ENCODE data around the gene PRSS33.

PRSS33 gene

GRCh38 chr16:2827831-2828520 lies 40.6 kb upstream of the PRSS33 start:
- no peak for DNase-seq (ENCODE audit: low read depth)
- peaks cover 62% of the 10 kb centered on the region for H3K27me3 ChIP-seq (replicated peaks; ENCODE audit: control insufficient read depth, insufficient read depth, low read length)
- H3K9me3 ChIP-seq (ENCODE audit: control insufficient read depth, low read length), result no peaks in the 10 kb centered on the region
- no peak overlapping the region for H3K4me3 ChIP-seq (ENCODE audit: low read length)
- no peaks in the 10 kb centered on the region for H3K36me3 ChIP-seq (ENCODE audit: control insufficient read depth, insufficient read depth, low read length, severe bottlenecking)
- no peaks in the 10 kb centered on the region for H3K4me1 ChIP-seq (ENCODE audit: control insufficient read depth, insufficient read depth, low read length)
- H3K9ac ChIP-seq (ENCODE audit: low read length), result no peak overlapping the region

DNA sequence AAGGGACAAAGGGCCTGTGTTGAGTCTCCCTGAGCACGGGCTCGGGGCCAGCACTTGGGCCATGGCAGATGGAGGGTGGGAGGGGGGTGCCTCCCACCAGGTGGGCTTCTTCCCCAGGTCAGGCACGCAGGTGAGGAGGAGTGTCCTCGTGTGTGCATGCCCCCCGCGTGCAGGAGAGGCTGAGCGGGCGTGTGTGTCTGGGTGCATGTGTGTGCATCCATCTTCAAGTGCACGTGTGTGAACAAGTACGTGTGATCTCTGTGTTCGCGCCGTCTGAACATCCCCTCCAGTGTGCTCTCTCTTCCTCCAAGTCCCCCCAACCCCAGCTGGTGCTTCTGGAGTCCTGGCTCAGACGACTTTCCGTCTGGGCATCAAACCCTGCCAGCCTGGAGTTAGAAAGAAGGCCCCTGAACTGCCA lies 40.0 kb upstream of the PRSS33 start:
- DNase-seq (ENCODE audit: low read depth), result no peak
- Histone ChIP-seq H3K9ac (ENCODE audit: low read length) (no peak overlapping the region), H3K4me1 (ENCODE audit: control insufficient read depth, insufficient read depth, low read length) (no peaks in the 10 kb centered on the region), H3K9me3 (ENCODE audit: control insufficient read depth, low read length) (no peaks in the 10 kb centered on the region), H3K36me3 (ENCODE audit: control insufficient read depth, insufficient read depth, low read length, severe bottlenecking) (no peaks in the 10 kb centered on the region), H3K4me3 (ENCODE audit: low read length) (no peak overlapping the region), H3K27me3 (replicated peaks; ENCODE audit: control insufficient read depth, insufficient read depth, low read length) (peaks cover 62% of the 10 kb centered on the region)

GRCh38 chr16:2826591-2827373 lies 39.4 kb upstream of the PRSS33 start:
- DNase-seq (ENCODE audit: low read depth), result no peak
- Histone ChIP-seq H3K9ac (ENCODE audit: low read length) (no peak overlapping the region), H3K9me3 (ENCODE audit: control insufficient read depth, low read length) (no peaks in the 10 kb centered on the region), H3K36me3 (ENCODE audit: control insufficient read depth, insufficient read depth, low read length, severe bottlenecking) (no peaks in the 10 kb centered on the region), H3K27me3 (replicated peaks; ENCODE audit: control insufficient read depth, insufficient read depth, low read length) (peaks cover 57% of the 10 kb centered on the region), H3K4me1 (ENCODE audit: control insufficient read depth, insufficient read depth, low read length) (no peaks in the 10 kb centered on the region), H3K4me3 (ENCODE audit: low read length) (no peak overlapping the region)

GRCh38 chr16:2825906-2826305 lies 38.5 kb upstream of the PRSS33 start:
- Histone ChIP-seq H3K4me3 (ENCODE audit: low read length) (no peak overlapping the region), H3K4me1 (ENCODE audit: control insufficient read depth, insufficient read depth, low read length) (no peaks in the 10 kb centered on the region), H3K36me3 (ENCODE audit: control insufficient read depth, insufficient read depth, low read length, severe bottlenecking) (no peaks in the 10 kb centered on the region), H3K9ac (ENCODE audit: low read length) (no peak overlapping the region), H3K27me3 (replicated peaks; ENCODE audit: control insufficient read depth, insufficient read depth, low read length) (peaks cover 50% of the 10 kb centered on the region), H3K9me3 (ENCODE audit: control insufficient read depth, low read length) (no peaks in the 10 kb centered on the region)
- no peak for DNase-seq (ENCODE audit: low read depth)

- DNase-seq (ENCODE audit: low read depth), result no peak
- no peak overlapping the region for H3K9ac ChIP-seq (ENCODE audit: low read length)
- no peaks in the 10 kb centered on the region for H3K36me3 ChIP-seq (ENCODE audit: control insufficient read depth, insufficient read depth, low read length, severe bottlenecking)
- H3K4me1 ChIP-seq (ENCODE audit: control insufficient read depth, insufficient read depth, low read length), result no peaks in the 10 kb centered on the region
- H3K27me3 ChIP-seq (replicated peaks; ENCODE audit: control insufficient read depth, insufficient read depth, low read length), result peaks cover 54% of the 10 kb centered on the region
- H3K4me3 ChIP-seq (ENCODE audit: low read length), result no peak overlapping the region
- no peaks in the 10 kb centered on the region for H3K9me3 ChIP-seq (ENCODE audit: control insufficient read depth, low read length)
Measured at GRCh38 chr16:2825049-2825742, 37.8 kb upstream of the PRSS33 start.

- Histone ChIP-seq H3K4me3 (ENCODE audit: low read length) (no peak overlapping the region), H3K9ac (ENCODE audit: low read length) (no peak overlapping the region), H3K27me3 (replicated peaks; ENCODE audit: control insufficient read depth, insufficient read depth, low read length) (peaks cover 59% of the 10 kb centered on the region), H3K4me1 (ENCODE audit: control insufficient read depth, insufficient read depth, low read length) (no peaks in the 10 kb centered on the region), H3K9me3 (ENCODE audit: control insufficient read depth, low read length) (no peaks in the 10 kb centered on the region), H3K36me3 (ENCODE audit: control insufficient read depth, insufficient read depth, low read length, severe bottlenecking) (no peaks in the 10 kb centered on the region)
- no peak for DNase-seq (ENCODE audit: low read depth)
Measured at GRCh38 chr16:2824626-2825025, 37.3 kb upstream of the PRSS33 start.

DNA sequence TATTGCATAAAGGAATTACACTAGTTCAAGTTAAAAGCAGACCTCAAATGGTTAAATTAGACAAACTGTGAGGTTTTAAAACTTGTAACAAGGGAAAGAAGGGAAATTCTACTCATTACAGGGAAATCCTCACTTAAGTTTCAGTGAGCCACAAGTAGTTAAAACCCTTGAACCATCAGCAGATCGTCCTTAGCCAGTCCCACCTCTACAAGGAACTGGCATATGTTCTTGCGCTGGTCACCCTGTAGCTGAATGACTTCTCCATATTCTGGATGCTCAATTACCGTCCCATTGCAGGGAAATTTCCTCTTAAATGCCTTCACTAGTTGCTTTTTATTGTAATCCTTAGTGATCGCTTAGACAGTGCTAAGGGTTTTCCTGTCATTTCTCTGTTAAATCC lies 35.1 kb upstream of the PRSS33 start:
- Histone ChIP-seq H3K9me3 (ENCODE audit: control insufficient read depth, low read length) (no peaks in the 10 kb centered on the region), H3K4me3 (ENCODE audit: low read length) (no peak overlapping the region), H3K9ac (ENCODE audit: low read length) (no peak overlapping the region), H3K36me3 (ENCODE audit: control insufficient read depth, insufficient read depth, low read length, severe bottlenecking) (no peaks in the 10 kb centered on the region), H3K4me1 (ENCODE audit: control insufficient read depth, insufficient read depth, low read length) (no peaks in the 10 kb centered on the region), H3K27me3 (replicated peaks; ENCODE audit: control insufficient read depth, insufficient read depth, low read length) (peaks cover 62% of the 10 kb centered on the region)
- DNase-seq (ENCODE audit: low read depth), result no peak

- H3K9me3 ChIP-seq (ENCODE audit: control insufficient read depth, low read length), result no peaks in the 10 kb centered on the region
- H3K27me3 ChIP-seq (replicated peaks; ENCODE audit: control insufficient read depth, insufficient read depth, low read length), result peaks cover 59% of the 10 kb centered on the region
- H3K4me1 ChIP-seq (ENCODE audit: control insufficient read depth, insufficient read depth, low read length), result no peaks in the 10 kb centered on the region
- no peak overlapping the region for H3K9ac ChIP-seq (ENCODE audit: low read length)
- H3K36me3 ChIP-seq (ENCODE audit: control insufficient read depth, insufficient read depth, low read length, severe bottlenecking), result no peaks in the 10 kb centered on the region
- H3K4me3 ChIP-seq (ENCODE audit: low read length), result no peak overlapping the region
- no peak for DNase-seq (ENCODE audit: low read depth)
Measured at GRCh38 chr16:2822158-2822495, 34.8 kb upstream of the PRSS33 start.

DNA sequence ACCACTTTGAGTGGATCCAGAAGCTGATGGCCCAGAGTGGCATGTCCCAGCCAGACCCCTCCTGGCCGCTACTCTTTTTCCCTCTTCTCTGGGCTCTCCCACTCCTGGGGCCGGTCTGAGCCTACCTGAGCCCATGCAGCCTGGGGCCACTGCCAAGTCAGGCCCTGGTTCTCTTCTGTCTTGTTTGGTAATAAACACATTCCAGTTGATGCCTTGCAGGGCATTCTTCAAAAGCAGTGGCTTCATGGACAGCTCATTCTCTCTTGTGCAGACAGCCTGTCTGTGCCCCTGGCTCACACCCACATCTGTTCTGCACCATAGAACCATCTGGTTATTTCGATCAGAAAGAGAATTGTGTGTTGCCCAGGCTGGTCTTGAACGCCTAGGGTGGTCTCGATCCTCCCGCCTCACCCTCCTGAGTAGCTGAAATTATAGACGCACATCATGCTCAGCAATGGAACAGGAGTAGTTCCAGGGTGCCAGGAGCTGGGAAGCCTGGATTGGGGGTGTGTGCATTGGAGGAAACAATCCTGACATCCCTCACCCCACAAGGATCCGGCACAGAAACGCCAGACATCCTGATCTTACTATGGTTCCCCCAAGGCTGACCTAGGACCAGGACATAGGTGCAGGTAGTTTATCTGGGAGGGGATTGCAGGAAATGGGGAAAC lies 34.3 kb upstream of the PRSS33 start:
- DNase-seq (ENCODE audit: low read depth), result no peak
- peaks cover 54% of the 10 kb centered on the region for H3K27me3 ChIP-seq (replicated peaks; ENCODE audit: control insufficient read depth, insufficient read depth, low read length)
- no peaks in the 10 kb centered on the region for H3K9me3 ChIP-seq (ENCODE audit: control insufficient read depth, low read length)
- H3K9ac ChIP-seq (ENCODE audit: low read length), result no peak overlapping the region
- no peaks in the 10 kb centered on the region for H3K36me3 ChIP-seq (ENCODE audit: control insufficient read depth, insufficient read depth, low read length, severe bottlenecking)
- no peak overlapping the region for H3K4me3 ChIP-seq (ENCODE audit: low read length)
- no peaks in the 10 kb centered on the region for H3K4me1 ChIP-seq (ENCODE audit: control insufficient read depth, insufficient read depth, low read length)

DNA sequence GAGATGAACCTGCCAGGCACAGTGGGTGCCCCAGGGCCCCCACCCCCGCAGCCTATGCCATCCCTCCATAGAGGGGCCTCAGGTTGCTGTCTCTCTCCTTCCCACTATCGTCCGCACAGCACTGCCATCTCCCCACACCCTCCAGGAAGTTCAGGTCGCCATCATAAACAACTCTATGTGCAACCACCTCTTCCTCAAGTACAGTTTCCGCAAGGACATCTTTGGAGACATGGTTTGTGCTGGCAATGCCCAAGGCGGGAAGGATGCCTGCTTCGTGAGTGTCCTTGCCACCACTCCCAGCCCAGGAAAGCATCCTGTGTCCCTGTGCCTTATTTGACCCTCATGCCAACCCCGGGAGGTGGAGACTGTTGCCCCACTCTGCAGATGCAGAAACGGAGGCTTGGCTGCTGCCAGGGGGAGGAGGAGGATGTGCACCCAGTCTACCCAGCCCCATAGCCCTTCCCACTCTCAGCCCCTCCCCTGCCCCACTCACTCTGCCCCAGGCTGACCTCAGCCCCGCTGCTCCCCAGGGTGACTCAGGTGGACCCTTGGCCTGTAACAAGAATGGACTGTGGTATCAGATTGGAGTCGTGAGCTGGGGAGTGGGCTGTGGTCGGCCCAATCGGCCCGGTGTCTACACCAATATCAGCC lies 33.6 kb upstream of the PRSS33 start:
- Histone ChIP-seq H3K9ac (ENCODE audit: low read length) (no peak overlapping the region), H3K36me3 (ENCODE audit: control insufficient read depth, insufficient read depth, low read length, severe bottlenecking) (no peaks in the 10 kb centered on the region), H3K4me3 (ENCODE audit: low read length) (no peak overlapping the region), H3K27me3 (replicated peaks; ENCODE audit: control insufficient read depth, insufficient read depth, low read length) (peaks cover 51% of the 10 kb centered on the region), H3K9me3 (ENCODE audit: control insufficient read depth, low read length) (no peaks in the 10 kb centered on the region), H3K4me1 (ENCODE audit: control insufficient read depth, insufficient read depth, low read length) (no peaks in the 10 kb centered on the region)
- no peak for DNase-seq (ENCODE audit: low read depth)

All from adipocyte (in vitro differentiated cells).